ENCODE data around the gene PARP15.

- TF ChIP-seq CTCF (IDR thresholded peaks at IDR 0.05; ENCODE audit: low read depth, low read length) (no peak), POLR2A (IDR thresholded peaks at IDR 0.05; ENCODE audit: extremely low read depth, insufficient read length) (no peak)
These were observed 102.5 kb downstream of the PARP15 start for GRCh38 chr3:122679882-122680474.
